Coronary artery (tissue), 2 donors: Measurements from ENCODE around the gene UBAC1.

Experiments used
- DNase-seq: peaks from one replicate; pipeline ENCODE4 v3.0.0-alpha.2; 2017; ENCODE audit warnings: low spot score
- H3K27ac ChIP-seq, 2 donors: fragments of 200-600 bp; sonication (generic); one replicate each; pipeline ENCODE4 v1.5.1; 2016 to 2019
- H3K4me3 ChIP-seq: fragments of 200-600 bp; sonication (generic); 2 replicates; pipeline ENCODE4 v1.5.1; 2016; ENCODE audit warnings: mild to moderate bottlenecking, moderate library complexity
- TF ChIP-seq, protein P1 (sequence below): fragments of 200-600 bp; sonication (generic); IDR thresholded peaks from one replicate; pipeline ENCODE4 v1.5.1; 2019; ENCODE audit warnings: antibody characterized with exemption

The UBAC1 gene

DNA sequence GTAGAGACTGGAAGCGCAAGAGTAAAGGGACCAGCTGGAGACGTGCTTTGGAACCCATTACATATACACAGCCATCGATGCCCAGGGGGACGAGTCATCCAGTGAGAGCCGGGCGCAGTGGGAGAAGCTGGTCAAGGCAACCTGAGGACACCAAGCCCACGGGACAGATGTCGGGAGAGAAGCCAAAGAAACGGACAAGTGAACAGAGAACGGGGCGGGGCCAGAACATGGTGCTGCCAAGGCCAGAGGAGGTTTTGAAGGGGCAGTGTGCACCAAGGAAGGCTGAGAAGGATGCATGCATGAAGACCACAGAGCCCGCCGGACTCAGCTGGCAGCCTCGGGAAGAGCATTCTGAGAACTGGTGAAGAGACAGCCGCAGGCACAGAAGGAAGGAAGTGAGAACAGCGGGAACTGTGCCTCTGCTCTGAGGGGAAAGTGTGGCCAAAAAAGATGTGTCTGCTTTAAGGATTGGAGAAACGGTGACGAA, 74.1 kb downstream of the UBAC1 start:
- TF ChIP-seq, protein P1, sequence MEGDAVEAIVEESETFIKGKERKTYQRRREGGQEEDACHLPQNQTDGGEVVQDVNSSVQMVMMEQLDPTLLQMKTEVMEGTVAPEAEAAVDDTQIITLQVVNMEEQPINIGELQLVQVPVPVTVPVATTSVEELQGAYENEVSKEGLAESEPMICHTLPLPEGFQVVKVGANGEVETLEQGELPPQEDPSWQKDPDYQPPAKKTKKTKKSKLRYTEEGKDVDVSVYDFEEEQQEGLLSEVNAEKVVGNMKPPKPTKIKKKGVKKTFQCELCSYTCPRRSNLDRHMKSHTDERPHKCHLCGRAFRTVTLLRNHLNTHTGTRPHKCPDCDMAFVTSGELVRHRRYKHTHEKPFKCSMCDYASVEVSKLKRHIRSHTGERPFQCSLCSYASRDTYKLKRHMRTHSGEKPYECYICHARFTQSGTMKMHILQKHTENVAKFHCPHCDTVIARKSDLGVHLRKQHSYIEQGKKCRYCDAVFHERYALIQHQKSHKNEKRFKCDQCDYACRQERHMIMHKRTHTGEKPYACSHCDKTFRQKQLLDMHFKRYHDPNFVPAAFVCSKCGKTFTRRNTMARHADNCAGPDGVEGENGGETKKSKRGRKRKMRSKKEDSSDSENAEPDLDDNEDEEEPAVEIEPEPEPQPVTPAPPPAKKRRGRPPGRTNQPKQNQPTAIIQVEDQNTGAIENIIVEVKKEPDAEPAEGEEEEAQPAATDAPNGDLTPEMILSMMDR = no peak
- H3K27ac ChIP-seq = no peak overlapping the region
- no peak overlapping the region for H3K4me3 ChIP-seq
- DNase-seq = peak; percentile 61

DNA sequence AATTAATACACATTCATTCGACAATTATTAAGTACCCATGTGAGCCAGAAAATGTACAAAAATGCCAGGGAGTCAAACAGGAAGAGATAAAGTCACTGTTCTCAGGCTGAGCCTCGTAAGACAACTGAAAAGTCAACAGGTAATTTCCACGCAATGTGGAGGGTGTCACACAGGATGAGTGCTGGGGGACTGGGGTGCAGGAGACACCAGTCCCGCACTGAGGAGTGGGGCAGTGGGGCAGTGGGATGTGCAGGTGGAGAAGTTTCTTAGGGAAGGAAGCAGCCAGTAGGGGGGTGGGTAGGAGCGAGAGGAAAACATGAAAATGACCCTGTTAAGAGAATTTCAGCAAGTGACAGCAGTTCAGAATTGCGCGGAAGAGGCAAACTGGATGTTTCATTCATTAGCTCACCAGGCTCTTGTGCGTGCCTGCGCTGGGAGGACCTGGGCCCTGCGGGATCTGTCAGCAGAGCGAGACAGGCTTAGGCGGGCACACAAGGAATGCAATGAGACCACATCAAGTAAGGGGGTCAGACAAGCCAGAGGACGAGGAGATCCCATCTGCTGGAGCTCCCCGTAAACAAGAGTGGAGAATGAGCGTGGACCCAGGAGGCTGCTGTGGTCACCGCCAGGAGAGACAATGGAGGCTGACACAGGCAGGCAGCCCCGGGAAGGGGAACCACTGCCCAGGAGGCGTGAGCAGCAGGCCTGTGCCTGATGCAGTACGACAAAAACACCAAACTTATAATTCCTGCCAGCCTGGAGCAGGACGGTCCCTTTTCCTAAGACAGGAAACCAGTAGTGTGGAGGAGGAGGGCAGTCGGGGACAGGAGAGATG, 74.8 kb downstream of the UBAC1 start:
- TF ChIP-seq, protein P1 = no peak
- no peak overlapping the region for H3K4me3 ChIP-seq
- H3K27ac ChIP-seq = no peak overlapping the region
- peak; percentile 64 for DNase-seq

DNA sequence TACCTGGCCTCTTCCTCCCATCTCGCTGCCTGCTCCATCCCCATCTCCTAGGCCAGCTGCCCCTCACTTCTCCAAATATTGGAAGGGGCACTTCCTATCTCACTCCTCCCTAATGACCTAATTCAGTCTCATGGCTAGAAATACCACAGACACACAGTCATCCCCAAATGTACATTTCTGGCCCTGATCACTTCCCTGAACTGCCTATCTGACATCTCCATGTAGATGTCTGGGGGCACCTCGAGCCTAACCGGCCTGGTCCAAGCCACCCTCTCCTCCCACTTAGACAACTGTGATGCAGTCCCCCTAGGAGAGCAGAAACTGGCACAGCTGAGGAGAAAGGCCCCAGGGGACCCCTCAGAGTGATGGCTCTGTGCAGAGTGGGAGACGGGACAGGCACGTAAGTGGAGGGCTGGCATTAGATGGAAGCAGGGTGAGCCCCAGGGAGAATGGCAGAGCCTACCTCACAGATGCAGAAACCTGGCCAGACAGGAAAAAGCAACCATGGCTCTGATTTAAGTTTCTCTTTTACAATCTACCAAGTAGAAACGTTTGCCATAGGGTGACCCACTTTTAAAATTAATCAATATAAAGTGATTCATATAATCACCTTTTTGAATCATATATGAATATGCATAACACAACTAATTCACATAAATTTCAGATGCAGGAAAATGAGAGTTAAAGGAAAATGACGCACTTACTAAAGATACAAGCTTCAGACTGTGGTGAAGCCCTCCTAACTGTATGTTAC, 75.9 kb downstream of the UBAC1 start:
- TF ChIP-seq, protein P1 = no peak
- no peak overlapping the region for H3K27ac ChIP-seq

DNA sequence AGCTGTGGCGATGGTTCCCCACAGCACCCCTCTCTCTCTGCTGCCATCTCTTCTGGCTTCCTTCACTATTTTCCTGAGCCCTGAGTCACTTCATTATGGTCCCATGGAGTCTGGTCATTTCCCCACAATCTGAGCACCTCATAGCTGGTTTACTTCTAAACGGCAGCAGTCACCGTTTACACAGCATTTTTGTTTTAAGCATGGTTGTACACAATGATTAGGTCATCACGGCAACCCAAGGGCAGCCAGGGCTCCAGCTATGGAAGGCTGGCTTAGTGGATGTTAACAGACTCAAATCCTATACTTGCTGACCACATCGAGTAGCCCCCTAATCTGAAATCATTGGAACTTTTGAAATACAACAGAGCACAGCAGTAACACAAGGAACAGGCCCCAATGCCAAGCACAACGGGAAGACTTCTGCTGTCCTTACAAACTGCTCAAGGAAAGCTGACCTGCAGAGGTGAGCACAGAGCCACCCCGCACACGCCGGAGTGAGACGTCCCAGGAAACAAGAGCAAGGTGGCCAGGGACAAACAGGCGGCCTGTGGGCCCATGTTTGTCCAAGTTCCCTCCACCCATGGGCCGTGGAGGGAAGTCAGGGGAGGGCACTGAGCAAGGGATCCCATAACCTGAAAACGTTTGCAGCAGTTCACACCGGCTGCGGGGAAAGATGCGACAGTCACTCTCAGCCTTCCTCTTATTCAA, 76.7 kb downstream of the UBAC1 start:
- Histone ChIP-seq H3K27ac (no peak overlapping the region), H3K4me3 (no peak overlapping the region)
- TF ChIP-seq, protein P1 = no peak
- peak; percentile 63 for DNase-seq

More for the DNA sequence above, 75.9 kb downstream of the UBAC1 start:
- peak; percentile 38 for DNase-seq
- no peak overlapping the region for H3K4me3 ChIP-seq

DNA sequence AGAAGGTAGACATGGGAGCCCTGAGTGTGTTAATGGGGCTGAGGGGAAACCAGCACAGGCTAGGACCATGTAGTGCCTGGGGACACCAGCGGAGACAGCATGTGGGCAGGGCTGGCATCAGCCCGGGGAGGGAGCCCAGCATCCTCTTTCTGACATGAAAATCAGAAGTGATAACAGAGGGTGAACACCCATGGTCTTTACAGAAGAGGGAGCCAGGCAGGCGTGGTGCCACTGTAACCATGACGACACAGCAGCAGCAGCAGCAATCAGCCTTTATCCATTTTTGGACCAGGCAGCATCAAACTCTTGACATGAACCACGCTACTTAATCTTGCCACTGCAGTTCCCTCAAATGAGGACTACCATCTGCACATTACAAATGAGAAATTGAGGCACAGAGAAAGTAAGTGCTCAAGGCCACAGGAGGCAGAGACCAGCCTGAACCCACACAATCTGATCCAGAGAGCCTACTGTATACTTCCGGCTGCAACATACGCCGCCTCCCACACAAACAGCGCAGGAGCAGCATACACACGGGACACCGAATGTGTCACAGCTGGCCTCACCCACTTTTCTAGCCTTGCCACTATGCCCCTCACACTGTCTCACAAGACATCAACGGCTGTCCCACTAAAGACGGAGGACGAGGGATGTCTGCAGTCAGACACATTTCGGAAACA, 77.6 kb downstream of the UBAC1 start:
- TF ChIP-seq, protein P1 = no peak
- H3K27ac ChIP-seq = no peak overlapping the region
- H3K4me3 ChIP-seq = no peak overlapping the region
- peak; percentile 38 for DNase-seq
